Activated T-cell treated with anti-CD3 and anti-CD28 coated beads, Interleukin-2, amount 50 U/mL, for 24 hours (primary cell): ENCODE measurements around the gene STIL.

Experiments used
- DNase-seq: peaks from one replicate; pipeline ENCODE4 v3.0.0-alpha.2; 2020
- H3K27ac Mint-ChIP-seq: 2 replicates; pipeline ENCODE4 v1.8.0; 2020; ENCODE audit warnings: mild to moderate bottlenecking, mixed read lengths
- H3K27me3 Mint-ChIP-seq: 2 replicates; pipeline ENCODE4 v1.8.0; 2020; ENCODE audit warnings: mixed read lengths
- H3K36me3 Mint-ChIP-seq: 2 replicates; pipeline ENCODE4 v1.8.0; 2020; ENCODE audit warnings: low read depth, mixed read lengths
- H3K4me1 Mint-ChIP-seq: 2 replicates; pipeline ENCODE4 v1.8.0; 2020; ENCODE audit warnings: low read depth, mixed read lengths
- H3K4me3 Mint-ChIP-seq: 2 replicates; pipeline ENCODE4 v1.8.0; 2020; ENCODE audit warnings: mild to moderate bottlenecking, moderate library complexity, mixed read lengths
- H3K9me3 Mint-ChIP-seq: 2 replicates; pipeline ENCODE4 v1.8.0; 2020; ENCODE audit warnings: mixed read lengths

STIL gene

GRCh38 chr1:47225430-47226100 lies 88.4 kb downstream of the STIL start:
- peaks cover 54% of the 10 kb centered on the region for H3K27me3 Mint-ChIP-seq
- no peaks in the 10 kb centered on the region for H3K9me3 Mint-ChIP-seq

GRCh38 chr1:47224676-47225399 lies 89.1 kb downstream of the STIL start:
- Mint-ChIP-seq H3K9me3 (no peaks in the 10 kb centered on the region), H3K27me3 (peaks cover 53% of the 10 kb centered on the region), H3K4me3 (no peak overlapping the region), H3K27ac (no peak overlapping the region), H3K36me3 (no peaks in the 10 kb centered on the region), H3K4me1 (peaks cover 12% of the 10 kb centered on the region)
- DNase-seq = no peak

More at GRCh38 chr1:47225430-47226100, 88.4 kb downstream of the STIL start:
- Mint-ChIP-seq H3K27ac (no peak overlapping the region), H3K4me1 (peaks cover 20% of the 10 kb centered on the region), H3K36me3 (no peaks in the 10 kb centered on the region), H3K4me3 (no peak overlapping the region)
- no peak for DNase-seq

GRCh38 chr1:47223921-47224675 lies 89.8 kb downstream of the STIL start:
- DNase-seq = no peak
- Mint-ChIP-seq H3K4me1 (peaks cover 5% of the 10 kb centered on the region), H3K27ac (no peak overlapping the region), H3K27me3 (peaks cover 45% of the 10 kb centered on the region), H3K36me3 (no peaks in the 10 kb centered on the region), H3K9me3 (no peaks in the 10 kb centered on the region), H3K4me3 (no peak overlapping the region)

GRCh38 chr1:47223174-47223920 lies 90.6 kb downstream of the STIL start:
- no peaks in the 10 kb centered on the region for H3K36me3 Mint-ChIP-seq
- peaks cover 4% of the 10 kb centered on the region for H3K4me1 Mint-ChIP-seq
- H3K27me3 Mint-ChIP-seq = peaks cover 38% of the 10 kb centered on the region
- DNase-seq = no peak
- H3K9me3 Mint-ChIP-seq = no peaks in the 10 kb centered on the region
- H3K27ac Mint-ChIP-seq = no peak overlapping the region
- H3K4me3 Mint-ChIP-seq = no peak overlapping the region

GRCh38 chr1:47222476-47222875 lies 91.5 kb downstream of the STIL start:
- Mint-ChIP-seq H3K27ac (no peak overlapping the region), H3K4me1 (peaks cover 4% of the 10 kb centered on the region), H3K27me3 (peaks cover 29% of the 10 kb centered on the region), H3K36me3 (no peaks in the 10 kb centered on the region), H3K4me3 (no peak overlapping the region), H3K9me3 (no peaks in the 10 kb centered on the region)
- DNase-seq = no peak

GRCh38 chr1:47219590-47220220 lies 94.2 kb downstream of the STIL start:
- Mint-ChIP-seq H3K27me3 (peaks cover 10% of the 10 kb centered on the region), H3K27ac (no peak overlapping the region), H3K4me1 (no peaks in the 10 kb centered on the region), H3K9me3 (no peaks in the 10 kb centered on the region), H3K36me3 (no peaks in the 10 kb centered on the region), H3K4me3 (no peak overlapping the region)
- no peak for DNase-seq

GRCh38 chr1:47219001-47219400 lies 94.9 kb downstream of the STIL start:
- no peak for DNase-seq
- H3K36me3 Mint-ChIP-seq = no peaks in the 10 kb centered on the region
- H3K9me3 Mint-ChIP-seq = no peaks in the 10 kb centered on the region
- no peaks in the 10 kb centered on the region for H3K4me1 Mint-ChIP-seq
- H3K4me3 Mint-ChIP-seq = no peak overlapping the region
- H3K27ac Mint-ChIP-seq = no peak overlapping the region
- peaks cover 10% of the 10 kb centered on the region for H3K27me3 Mint-ChIP-seq

GRCh38 chr1:47216278-47217059 lies 97.5 kb downstream of the STIL start:
- Mint-ChIP-seq H3K27ac (no peak overlapping the region), H3K27me3 (peaks cover 12% of the 10 kb centered on the region), H3K4me1 (no peaks in the 10 kb centered on the region), H3K36me3 (no peaks in the 10 kb centered on the region), H3K4me3 (no peak overlapping the region), H3K9me3 (no peaks in the 10 kb centered on the region)
- DNase-seq = no peak

GRCh38 chr1:47215713-47216112 lies 98.2 kb downstream of the STIL start:
- no peak for DNase-seq
- Mint-ChIP-seq H3K4me1 (no peaks in the 10 kb centered on the region), H3K36me3 (no peaks in the 10 kb centered on the region), H3K27me3 (peaks cover 11% of the 10 kb centered on the region), H3K9me3 (no peaks in the 10 kb centered on the region), H3K4me3 (no peak overlapping the region), H3K27ac (no peak overlapping the region)

- Mint-ChIP-seq H3K36me3 (no peaks in the 10 kb centered on the region), H3K27ac (no peak overlapping the region), H3K9me3 (no peaks in the 10 kb centered on the region), H3K27me3 (peaks cover 12% of the 10 kb centered on the region), H3K4me1 (no peaks in the 10 kb centered on the region), H3K4me3 (no peak overlapping the region)
- DNase-seq = no peak
Observed at GRCh38 chr1:47214549-47214948, 99.4 kb downstream of the STIL start.

GRCh38 chr1:47213230-47213963 lies 100.5 kb downstream of the STIL start:
- Mint-ChIP-seq H3K27ac (no peak overlapping the region), H3K4me3 (no peak overlapping the region), H3K9me3 (no peaks in the 10 kb centered on the region), H3K36me3 (no peaks in the 10 kb centered on the region), H3K27me3 (peaks cover 20% of the 10 kb centered on the region), H3K4me1 (no peaks in the 10 kb centered on the region)
- no peak for DNase-seq

- H3K27ac Mint-ChIP-seq = no peak overlapping the region
- DNase-seq = no peak
- H3K27me3 Mint-ChIP-seq = peaks cover 20% of the 10 kb centered on the region
- H3K36me3 Mint-ChIP-seq = no peaks in the 10 kb centered on the region
- H3K4me1 Mint-ChIP-seq = peaks cover 2% of the 10 kb centered on the region
- no peak overlapping the region for H3K4me3 Mint-ChIP-seq
- H3K9me3 Mint-ChIP-seq = no peaks in the 10 kb centered on the region
Observed at GRCh38 chr1:47212636-47213229, 101.2 kb downstream of the STIL start.
